Muscle layer of colon (tissue), 2 donors: ENCODE measurements around the gene ABHD11.

Experiments used
- H3K27ac ChIP-seq: one replicate; pipeline ENCODE4 v1.7.0; 2013; ENCODE audit warnings: low read depth, mild to moderate bottlenecking, low read length, moderate library complexity
- H3K27me3 ChIP-seq, 2 donors: one replicate each; pipeline ENCODE4 v1.7.0; 2013; ENCODE audit warnings: low read length in 2 of 2, mild to moderate bottlenecking in 2 of 2; ENCODE audit not compliant: insufficient read depth in 2 of 2, control insufficient read depth in 1 of 2
- H3K36me3 ChIP-seq: one replicate; pipeline ENCODE4 v1.7.0; 2013; ENCODE audit warnings: mild to moderate bottlenecking, low read length; ENCODE audit not compliant: insufficient read depth
- H3K4me1 ChIP-seq: one replicate; pipeline ENCODE4 v1.7.0; 2013; ENCODE audit warnings: mild to moderate bottlenecking, low read length; ENCODE audit not compliant: insufficient read depth
- H3K4me3 ChIP-seq, 2 donors: one replicate each; pipeline ENCODE4 v1.7.0; 2013; ENCODE audit warnings: low read length in 2 of 2, low read depth in 1 of 2, mild to moderate bottlenecking in 1 of 2, moderate library complexity in 1 of 2
- H3K9ac ChIP-seq: one replicate; pipeline ENCODE4 v1.7.0; 2013; ENCODE audit warnings: low read length
- H3K9me3 ChIP-seq: one replicate; pipeline ENCODE4 v1.7.0; 2013; ENCODE audit warnings: mild to moderate bottlenecking, low read length
- donor health status: abdominal sarcoma.
- donor health status: Adenocarcinoma of cecum.

ABHD11 gene

GRCh38 chr7:73740771-73741170, 2.2 kb upstream of the ABHD11 start:
- Histone ChIP-seq H3K27ac (no peak overlapping the region), H3K9ac (no peak overlapping the region), H3K36me3 (peaks cover 15% of the 10 kb centered on the region), H3K27me3 (no peaks in the 10 kb centered on the region), H3K4me3 (no peak overlapping the region), H3K4me1 (peaks cover 7% of the 10 kb centered on the region), H3K9me3 (no peaks in the 10 kb centered on the region)

GRCh38 chr7:73740212-73740611, 1.6 kb upstream of the ABHD11 start:
- Histone ChIP-seq H3K27ac (no peak overlapping the region), H3K9ac (no peak overlapping the region), H3K27me3 (no peaks in the 10 kb centered on the region), H3K4me3 (no peak overlapping the region), H3K36me3 (peaks cover 15% of the 10 kb centered on the region), H3K9me3 (no peaks in the 10 kb centered on the region), H3K4me1 (peaks cover 7% of the 10 kb centered on the region)

- H3K9me3 ChIP-seq: no peaks in the 10 kb centered on the region
- H3K27ac ChIP-seq: peak overlapping the region; percentile 77
- peaks cover 7% of the 10 kb centered on the region for H3K4me1 ChIP-seq
These were observed 775 bp upstream of the ABHD11 start for GRCh38 chr7:73739387-73739767.

GRCh38 chr7:73738220-73738611, 386 bp downstream of the ABHD11 start:
- Histone ChIP-seq H3K4me1 (peaks cover 7% of the 10 kb centered on the region), H3K9ac (no peak overlapping the region), H3K27me3 (no peaks in the 10 kb centered on the region), H3K27ac (peak overlapping the region; percentile 71), H3K4me3 (peak overlapping the region; percentile 67 to 73), H3K9me3 (no peaks in the 10 kb centered on the region), H3K36me3 (peaks cover 15% of the 10 kb centered on the region)

More at GRCh38 chr7:73739387-73739767, 775 bp upstream of the ABHD11 start:
- Histone ChIP-seq H3K4me3 (peak overlapping the region; percentile 54 to 84), H3K9ac (peak overlapping the region; percentile 92), H3K27me3 (no peaks in the 10 kb centered on the region), H3K36me3 (peaks cover 15% of the 10 kb centered on the region)

- H3K9me3 ChIP-seq: no peaks in the 10 kb centered on the region
- peaks cover 15% of the 10 kb centered on the region for H3K36me3 ChIP-seq
- H3K27me3 ChIP-seq: no peaks in the 10 kb centered on the region
- H3K27ac ChIP-seq: peak overlapping the region; percentile 71
- H3K4me1 ChIP-seq: peaks cover 7% of the 10 kb centered on the region
- no peak overlapping the region for H3K9ac ChIP-seq
- peak overlapping the region; percentile 67 to 73 for H3K4me3 ChIP-seq
These were observed 947 bp downstream of the ABHD11 start for GRCh38 chr7:73737491-73738219.

- H3K9ac ChIP-seq: no peak overlapping the region
- no peak overlapping the region for H3K27ac ChIP-seq
- no peaks in the 10 kb centered on the region for H3K9me3 ChIP-seq
- H3K36me3 ChIP-seq: peaks cover 15% of the 10 kb centered on the region
- peaks cover 7% of the 10 kb centered on the region for H3K4me1 ChIP-seq
- no peak overlapping the region for H3K4me3 ChIP-seq
- no peaks in the 10 kb centered on the region for H3K27me3 ChIP-seq
These were observed 1.7 kb downstream of the ABHD11 start for GRCh38 chr7:73736885-73737284.

- peaks cover 7% of the 10 kb centered on the region for H3K4me1 ChIP-seq
- no peaks in the 10 kb centered on the region for H3K27me3 ChIP-seq
- peaks cover 15% of the 10 kb centered on the region for H3K36me3 ChIP-seq
- H3K9me3 ChIP-seq: no peaks in the 10 kb centered on the region
- no peak overlapping the region for H3K27ac ChIP-seq
- no peak overlapping the region for H3K4me3 ChIP-seq
- no peak overlapping the region for H3K9ac ChIP-seq
These were observed 3.1 kb downstream of the ABHD11 start for GRCh38 chr7:73735528-73735905.

- no peaks in the 10 kb centered on the region for H3K27me3 ChIP-seq
- no peak overlapping the region for H3K4me3 ChIP-seq
- H3K36me3 ChIP-seq: peaks cover 15% of the 10 kb centered on the region
- H3K9me3 ChIP-seq: no peaks in the 10 kb centered on the region
- no peak overlapping the region for H3K27ac ChIP-seq
- peaks cover 7% of the 10 kb centered on the region for H3K4me1 ChIP-seq
- no peak overlapping the region for H3K9ac ChIP-seq
These were observed 3.7 kb downstream of the ABHD11 start for GRCh38 chr7:73734619-73735527.

- Histone ChIP-seq H3K36me3 (peaks cover 15% of the 10 kb centered on the region), H3K9me3 (no peaks in the 10 kb centered on the region), H3K27me3 (no peaks in the 10 kb centered on the region), H3K4me1 (peaks cover under 1% of the 10 kb centered on the region), H3K4me3 (no peak overlapping the region), H3K9ac (no peak overlapping the region), H3K27ac (no peak overlapping the region)
These were observed 6.2 kb downstream of the ABHD11 start for GRCh38 chr7:73732397-73732796.

- Histone ChIP-seq H3K4me1 (no peaks in the 10 kb centered on the region), H3K27me3 (no peaks in the 10 kb centered on the region), H3K4me3 (no peak overlapping the region), H3K27ac (no peak overlapping the region), H3K36me3 (no peaks in the 10 kb centered on the region), H3K9ac (no peak overlapping the region), H3K9me3 (no peaks in the 10 kb centered on the region)
These were observed 8.1 kb downstream of the ABHD11 start for GRCh38 chr7:73730485-73730884.

- Histone ChIP-seq H3K9ac (no peak overlapping the region), H3K4me3 (no peak overlapping the region), H3K27ac (no peak overlapping the region), H3K36me3 (no peaks in the 10 kb centered on the region), H3K9me3 (no peaks in the 10 kb centered on the region), H3K27me3 (no peaks in the 10 kb centered on the region), H3K4me1 (no peaks in the 10 kb centered on the region)
These were observed 10.1 kb downstream of the ABHD11 start for GRCh38 chr7:73728551-73728950.
